Daoy (cell line): ENCODE results near the gene EXOC5. TPM values are rescaled to one million over a fixed set of nuclear protein-coding genes. Genes with fewer than 3 reads are reported as not detected.
"Not testable (repeated sequence)": the region's sequence is repeated elsewhere in the genome, so short reads cannot be mapped to it uniquely, and the experiment has no call there.

Experiments used
- DNase-seq: peaks from one replicate; pipeline ENCODE4 v3.0.0-alpha.2; 2015; ENCODE audit warnings: low read depth
- total RNA-seq: library from RNA; depleted of rRNA; stranded (reverse); fragments of >200 nt; shearing (Covaris generic); gene quantifications from 2 replicates; pipeline ENCODE4 v1.2.3, GENCODE V29; 2014

The EXOC5 gene
- total RNA-seq, 1 experiment from 2014 or later = 80.3 TPM

DNA sequence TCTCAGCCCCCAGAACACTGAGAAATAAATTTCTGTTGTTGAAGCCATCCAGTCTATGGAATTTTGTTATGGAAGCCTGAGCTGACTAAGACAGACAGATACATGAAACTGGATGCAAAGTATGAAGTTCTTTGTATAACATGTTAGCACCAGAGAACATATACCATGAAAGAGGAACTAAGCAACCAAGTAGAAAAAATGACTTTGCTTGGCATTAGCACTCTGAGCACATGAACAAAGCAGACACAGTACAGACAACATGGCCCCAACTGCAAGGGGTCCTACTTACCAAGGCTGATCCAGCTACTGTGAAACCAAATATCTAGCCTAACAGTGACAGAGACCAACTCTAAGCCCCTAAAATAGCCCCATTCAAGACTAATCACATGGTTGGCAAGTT, 13.8 kb downstream of the EXOC5 start:
- DNase-seq = no peak

DNA sequence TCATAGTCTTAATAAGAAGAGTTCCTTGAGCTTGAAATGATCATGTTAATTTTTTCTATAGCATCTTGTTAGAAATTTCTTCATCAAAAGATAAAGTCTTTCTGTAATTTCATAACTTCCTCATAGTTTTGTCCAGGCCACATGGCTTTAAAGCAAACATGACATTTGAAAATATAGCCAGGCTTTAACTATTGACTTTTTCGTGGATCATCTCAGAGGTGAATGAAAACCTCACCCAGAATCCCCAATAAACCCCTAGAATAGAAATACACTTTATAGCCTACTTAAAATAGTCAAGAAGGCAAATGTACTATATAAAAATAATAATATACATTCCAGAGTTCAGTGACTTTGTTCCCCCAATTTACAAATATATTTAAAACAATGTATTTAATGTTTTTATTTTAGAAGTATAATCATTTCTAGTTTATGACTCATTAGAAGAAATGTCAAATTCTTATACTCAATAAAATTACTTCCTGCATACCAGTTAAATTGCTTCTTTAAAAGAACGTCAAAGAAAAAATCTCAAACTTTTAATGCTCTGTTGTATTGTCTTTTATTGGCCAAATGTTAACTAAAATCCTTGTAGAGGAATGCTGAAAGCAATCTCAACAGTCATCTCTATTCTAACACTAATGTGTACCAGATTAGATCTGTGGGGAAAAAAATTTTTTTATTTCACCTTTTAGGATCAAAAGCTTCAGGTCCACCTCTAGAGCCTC, 21.6 kb downstream of the EXOC5 start:
- no peak for DNase-seq

GRCh38 chr14:57245941-57246340, 22.8 kb downstream of the EXOC5 start:
- DNase-seq = no peak

DNA sequence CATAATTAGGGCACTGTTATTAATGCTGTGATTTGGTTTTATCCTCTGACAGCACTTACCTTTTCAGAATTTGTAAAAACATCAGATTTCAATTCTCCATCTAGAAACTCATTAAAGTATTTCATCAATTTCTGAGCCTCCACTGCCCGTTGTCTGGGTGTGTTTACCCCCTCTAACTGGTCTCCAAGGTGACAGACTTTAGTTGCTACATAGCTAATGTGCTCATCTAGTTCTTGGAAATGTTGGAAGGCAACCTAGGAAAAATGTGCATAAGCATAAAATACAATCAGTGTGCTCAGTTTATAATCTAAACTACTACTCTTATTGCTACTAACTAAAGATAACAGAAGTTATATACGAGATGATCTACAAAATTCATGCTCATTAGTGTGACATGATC, 24.6 kb downstream of the EXOC5 start:
- no peak for DNase-seq

DNA sequence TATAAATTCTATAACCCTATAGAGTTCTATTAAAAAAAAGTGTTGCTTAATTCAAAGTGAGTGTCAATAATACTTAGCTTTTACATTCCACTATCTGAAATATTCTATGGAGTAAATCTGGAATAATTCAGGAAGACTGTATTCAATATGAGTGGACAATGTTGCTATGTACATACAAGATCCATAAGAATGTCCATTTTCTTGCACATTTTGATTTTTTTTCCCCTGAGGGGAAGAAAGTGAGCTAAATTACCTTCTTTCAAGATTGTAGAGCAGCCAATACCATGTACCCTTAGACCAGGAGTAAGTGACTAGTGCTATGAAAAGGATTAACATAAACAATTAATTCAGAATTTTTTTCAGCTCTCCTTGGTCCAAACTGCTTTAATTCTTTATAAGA, 25.4 kb downstream of the EXOC5 start:
- DNase-seq = no peak

DNA sequence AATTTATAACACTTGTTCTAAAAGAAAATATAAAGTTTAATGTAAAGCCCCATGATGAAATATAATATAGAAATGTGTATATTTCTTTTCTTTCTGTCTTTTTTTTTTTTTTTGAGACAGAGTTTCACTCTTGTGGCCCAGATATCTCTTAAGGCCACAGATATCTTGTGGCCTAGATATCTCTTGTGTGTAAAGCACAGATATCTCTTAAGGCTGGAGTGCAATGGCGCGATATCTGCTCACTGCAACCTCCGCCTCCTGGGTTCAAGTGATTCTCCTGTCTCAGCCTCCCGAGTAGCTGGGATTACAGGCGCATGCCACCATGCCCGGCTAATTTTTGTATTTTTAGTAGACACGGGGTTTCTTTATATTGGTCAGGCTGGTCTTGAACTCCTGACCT, 28.6 kb downstream of the EXOC5 start:
- not testable (repeated sequence) for DNase-seq

GRCh38 chr14:57232006-57232405, 36.7 kb downstream of the EXOC5 start:
- DNase-seq = no peak

DNA sequence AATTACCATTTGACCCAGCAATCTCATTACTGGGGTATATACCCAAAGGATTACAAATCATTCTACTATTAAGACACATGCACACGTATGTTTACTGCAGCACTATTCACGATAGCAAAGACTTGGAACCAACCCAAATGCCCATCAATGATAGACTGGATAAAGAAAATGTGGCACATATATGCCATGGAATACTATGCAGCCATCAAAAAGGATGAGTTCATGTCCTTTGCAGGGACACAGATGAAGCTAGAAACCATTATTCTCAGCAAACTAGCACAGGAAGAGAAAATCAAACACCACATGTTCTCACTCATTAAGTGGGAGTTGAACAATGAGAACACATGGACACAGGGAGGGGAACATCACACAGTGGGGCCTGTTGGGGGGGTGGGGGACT, 40.4 kb downstream of the EXOC5 start:
- DNase-seq = not testable (repeated sequence)

- no peak for DNase-seq
These were observed 41.6 kb downstream of the EXOC5 start for GRCh38 chr14:57227083-57227482.

DNA sequence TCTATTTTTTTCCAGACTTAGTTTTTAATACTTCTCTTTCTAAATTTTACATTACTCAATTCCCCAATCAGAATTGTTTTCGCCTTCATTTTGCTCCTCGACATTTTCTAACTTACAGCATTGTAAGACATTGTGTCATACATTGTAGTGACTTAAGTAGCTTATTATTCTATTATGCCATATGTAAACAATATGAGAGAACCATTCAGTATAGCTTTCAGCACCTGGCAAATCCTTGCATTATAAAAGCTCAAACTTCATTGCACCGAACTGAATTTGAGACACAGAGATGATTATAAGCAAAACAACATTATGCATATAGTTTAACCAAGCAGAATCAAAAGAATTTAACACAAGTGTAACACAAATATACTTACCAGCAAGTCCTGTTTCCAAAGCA, 46.8 kb downstream of the EXOC5 start:
- no peak for DNase-seq

GRCh38 chr14:57212919-57213318, 55.8 kb downstream of the EXOC5 start:
- no peak for DNase-seq

DNA sequence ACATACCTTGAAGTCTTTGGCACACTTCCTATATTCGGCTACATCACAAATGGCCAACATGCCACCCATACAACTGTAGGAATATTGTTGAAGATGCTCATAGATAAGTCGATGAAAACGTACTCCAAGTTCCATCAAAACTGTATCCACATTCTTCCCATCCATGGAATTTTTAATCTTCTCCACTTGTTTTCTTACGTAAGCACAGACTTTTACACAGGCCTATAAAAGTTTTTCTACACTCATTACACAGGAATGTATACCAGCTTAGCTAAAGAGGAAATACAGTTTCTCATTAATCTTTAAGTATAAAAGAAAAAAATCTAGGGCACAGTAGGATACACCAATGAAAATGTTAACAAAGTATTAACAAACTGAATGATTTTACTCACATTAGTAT, 59.1 kb downstream of the EXOC5 start:
- DNase-seq = no peak

DNA sequence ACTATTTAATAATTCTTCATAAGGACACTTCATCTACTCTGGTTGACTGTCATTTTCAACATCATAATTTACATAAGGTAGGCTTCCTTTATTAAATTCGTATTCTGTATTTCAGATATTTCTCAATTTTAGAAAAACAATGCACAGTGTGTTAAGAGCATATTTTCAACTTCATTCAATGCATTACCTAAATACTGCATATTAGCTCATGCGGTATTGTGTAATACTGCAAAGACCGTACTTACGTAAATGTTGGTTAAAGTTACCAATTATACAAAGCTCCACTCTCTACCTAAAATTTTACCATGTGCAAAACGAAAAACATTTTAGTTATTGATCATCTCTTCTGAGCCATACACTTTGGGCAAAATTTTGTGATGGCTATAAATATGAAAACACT, 62.8 kb downstream of the EXOC5 start:
- no peak for DNase-seq

DNA sequence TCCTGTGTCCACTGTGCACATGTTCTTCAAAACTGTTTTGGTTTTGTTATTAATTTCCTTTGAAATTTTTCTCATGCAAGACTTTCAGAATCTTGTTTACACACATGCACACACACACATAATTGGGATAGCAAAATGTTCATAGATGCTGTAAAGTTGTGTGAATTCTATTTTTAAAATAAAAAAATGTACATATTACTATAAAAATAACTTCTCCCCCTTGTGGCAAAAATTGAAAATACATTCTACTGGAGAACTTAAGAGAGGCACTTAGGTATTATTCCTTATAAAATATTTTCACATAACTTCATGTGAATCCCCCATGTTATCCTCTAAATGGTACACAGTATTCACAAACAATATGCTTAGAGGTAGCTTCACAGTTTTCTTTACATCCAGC, 66.0 kb downstream of the EXOC5 start:
- not testable (repeated sequence) for DNase-seq

GRCh38 chr14:57199921-57200320, 68.8 kb downstream of the EXOC5 start:
- DNase-seq = peak; percentile 60

DNA sequence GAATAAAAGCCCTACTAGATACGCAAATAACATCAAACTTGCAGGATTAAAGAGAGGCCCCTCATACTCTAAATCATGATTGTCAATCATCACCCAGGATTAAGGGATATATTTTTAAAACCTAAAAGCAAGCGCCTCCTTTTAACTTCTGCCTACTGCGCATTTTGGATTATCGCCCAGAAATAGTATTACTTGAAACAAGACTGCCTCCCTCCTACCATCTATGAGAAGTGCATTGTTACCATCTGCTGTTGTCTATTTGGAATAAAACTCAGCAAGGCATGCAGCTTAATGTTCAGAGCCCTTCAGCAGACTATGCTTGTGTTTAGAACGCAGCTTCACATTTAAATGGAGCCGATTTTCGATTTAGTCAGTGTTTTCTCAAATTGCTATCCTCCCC, 79.6 kb downstream of the EXOC5 start:
- DNase-seq = no peak

DNA sequence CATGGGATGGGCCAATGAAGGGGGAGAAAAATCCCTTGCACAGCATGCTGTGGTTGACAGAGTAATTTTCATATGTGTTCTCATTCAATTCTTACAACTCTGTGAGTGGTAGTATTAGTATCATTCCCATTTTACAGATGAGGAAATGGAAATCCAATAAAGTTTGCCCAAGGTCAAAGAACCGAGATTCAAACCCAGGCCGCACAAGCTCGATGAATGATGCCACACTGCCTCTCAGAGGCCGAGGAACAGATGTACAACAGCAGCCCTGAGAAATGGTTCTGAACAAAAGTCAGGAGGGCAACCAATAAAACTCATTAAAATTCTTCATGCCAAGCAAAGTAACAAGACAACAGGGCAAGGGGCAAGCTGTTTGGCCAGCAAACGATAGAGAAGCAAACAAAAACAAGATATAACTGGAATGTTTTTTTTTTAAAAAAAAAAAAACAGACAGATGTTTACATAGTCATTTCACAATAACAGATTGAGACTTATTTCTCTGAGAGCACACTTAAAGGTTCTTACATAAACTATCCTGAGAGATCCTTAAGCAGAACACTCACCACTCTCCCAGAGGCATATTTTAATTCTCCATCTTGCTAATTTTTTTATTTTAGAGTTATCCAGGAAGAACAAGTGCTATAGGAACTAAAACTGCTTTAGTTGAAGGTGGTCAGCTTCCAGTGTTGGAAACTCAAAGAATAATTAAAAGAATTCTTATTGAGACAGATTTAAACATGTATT, 85.8 kb downstream of the EXOC5 start:
- DNase-seq = peak; percentile 51

DNA sequence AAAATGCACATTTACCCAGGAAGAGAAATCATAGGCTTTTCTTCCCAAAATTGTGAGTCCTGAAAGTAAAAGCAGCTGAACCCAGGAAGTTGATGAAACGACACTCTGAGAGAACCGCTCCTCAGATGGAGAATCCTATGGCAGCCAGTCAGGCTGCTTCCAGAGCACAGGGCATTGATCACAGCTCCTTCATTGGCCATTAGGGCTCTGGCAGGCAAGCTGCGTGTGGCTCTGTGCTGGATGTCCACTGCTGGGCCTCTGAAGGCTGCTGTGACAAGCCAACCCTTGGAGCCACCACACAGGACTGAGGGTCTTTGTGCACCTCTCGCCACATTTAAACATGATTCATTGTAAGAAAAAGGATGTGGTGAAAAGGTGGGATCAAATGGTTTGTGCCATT, 89.4 kb downstream of the EXOC5 start:
- no peak for DNase-seq

- no peak for DNase-seq
These were observed 94.2 kb downstream of the EXOC5 start for GRCh38 chr14:57174466-57174865.

DNA sequence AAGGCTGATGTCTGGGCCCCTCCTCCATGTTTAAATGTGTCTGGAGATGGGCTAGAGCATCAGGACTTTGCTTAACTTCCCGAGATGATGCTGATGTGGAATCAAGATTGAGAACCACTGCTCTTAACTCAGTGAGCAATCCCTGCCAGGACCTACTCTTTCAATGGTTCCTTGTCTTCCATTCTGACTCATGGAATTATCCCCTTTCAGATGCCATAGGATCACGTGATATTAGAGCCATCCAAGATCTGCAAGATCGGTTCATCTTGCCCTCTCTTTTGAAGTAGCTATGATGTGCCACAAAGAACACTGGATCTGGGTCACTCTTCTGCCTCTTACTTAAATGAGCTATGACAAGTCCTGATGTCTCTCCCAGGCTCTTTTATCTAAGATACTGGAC, 96.8 kb downstream of the EXOC5 start:
- DNase-seq = no peak

DNA sequence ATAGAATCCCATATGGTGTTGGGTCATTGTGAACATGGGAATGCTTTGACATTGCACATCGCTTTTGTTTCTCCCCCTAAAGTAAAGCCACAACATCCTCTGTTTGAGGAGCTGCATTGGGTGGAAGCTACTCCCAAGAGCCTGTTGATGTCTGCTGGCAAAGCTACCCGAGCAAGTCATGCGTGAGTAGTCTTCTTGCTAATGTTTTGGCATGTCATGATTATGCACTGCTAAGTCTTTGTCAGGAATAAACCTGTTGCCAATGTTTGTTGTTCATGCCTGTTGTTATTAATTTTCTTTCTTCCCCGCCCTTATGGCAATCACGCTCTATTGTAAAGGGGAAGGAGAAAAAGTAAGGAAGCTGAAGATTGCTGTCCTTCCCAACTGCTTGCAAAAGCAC, 97.3 kb downstream of the EXOC5 start:
- no peak for DNase-seq

DNA sequence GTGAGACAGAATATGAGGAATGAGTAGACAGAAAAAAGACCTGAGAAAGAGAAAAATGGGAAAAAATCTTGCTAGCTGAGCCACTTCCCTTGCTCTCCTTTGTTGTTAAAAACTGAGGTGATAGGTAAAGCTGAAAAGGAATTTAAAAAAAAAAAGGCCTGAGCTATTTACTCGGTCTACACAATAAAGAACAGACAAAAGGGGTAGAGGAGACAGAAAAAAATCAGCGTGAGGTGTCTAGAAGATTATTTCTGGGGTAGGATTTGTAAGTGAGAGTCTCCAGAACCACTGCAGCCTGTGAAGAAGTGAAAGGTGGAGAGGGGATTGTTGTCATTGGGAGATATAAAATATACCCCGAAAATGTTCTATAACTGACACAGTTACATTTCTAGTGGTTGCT, 98.8 kb downstream of the EXOC5 start:
- DNase-seq = no peak

- peak; percentile 21 for DNase-seq
These were observed 100.5 kb downstream of the EXOC5 start for GRCh38 chr14:57168138-57168679.
